GM12878 (cell line): Measurements from ENCODE around the gene NSMCE3. TPM values are rescaled to one million over a fixed set of nuclear protein-coding genes. Genes with fewer than 3 reads are reported as not detected.

Source experiments
- ATAC-seq: fragments of 200-7000 bp; cut with Tn5 transposase; 3 replicates; pipeline ENCODE4 v1.9.1; 2020; ENCODE audit warnings: mild to moderate bottlenecking, moderate library complexity
- BruUV-seq: library from RNA; stranded (reverse); fragments of 400-500 nt; replicated peaks from 2 replicates; lab custom pipeline; 2021; lab: Mats Ljungman, UMichigan
- CTCF ChIA-PET: fragments of 300-600 bp; sonication (Branson Sonifier 250); formaldehyde crosslinking; extraction: SDS; loops from one replicate; lab custom pipeline; 2021; ENCODE audit warnings: inconsistent platforms; lab: Yijun Ruan, JAX
- POLR2A ChIA-PET: fragments of 350-600 bp; formaldehyde crosslinking; extraction: SDS; loops from one replicate; lab custom pipeline; 2021; ENCODE audit warnings: inconsistent platforms; lab: Charles Lee
- RAD21 ChIA-PET: fragments of 300-600 bp; sonication (Branson Sonifier 250); formaldehyde crosslinking; loops from one replicate; lab custom pipeline; 2023; ENCODE audit warnings: antibody characterized with exemption; ENCODE audit not compliant: unreplicated experiment; lab: Charles Lee
- SMC1A ChIA-PET: fragments of 300-600 bp; sonication (Branson Sonifier 250); formaldehyde crosslinking; loops from one replicate; lab custom pipeline; 2023; ENCODE audit not compliant: unreplicated experiment, uncharacterized antibody; lab: Charles Lee
- DNase-seq: peaks from one replicate; pipeline ENCODE4 v3.0.0-alpha.2; 2011; ENCODE audit warnings: low read depth, low spot score
- FAIRE-seq: peaks from 3 replicates; lab custom pipeline; 2011; peaks lifted over from hg19 to GRCh38; lab: Jason Lieb, UNC
- H2AFZ ChIP-seq: 2 replicates; pipeline ENCODE4 v1.6.0; 2011; ENCODE audit warnings: low read depth, low read length, control low read depth; ENCODE audit not compliant: control insufficient read depth
- H3K27ac ChIP-seq: 2 replicates; pipeline ENCODE4 v1.5.1; 2011; ENCODE audit warnings: control low read depth; ENCODE audit not compliant: control insufficient read depth, insufficient read depth
- H3K27me3 ChIP-seq, 2 experiments: replicated peaks in 1 of 2; 2 replicates each; pipeline versions ENCODE4 v1.6.0 to v1.6.1; 2011; ENCODE audit warnings: low read length in 1 of 2; ENCODE audit not compliant: control insufficient read depth in 2 of 2, insufficient read depth in 2 of 2
- H3K36me3 ChIP-seq, 2 experiments: 2 replicates each; pipeline ENCODE4 v1.5.1; 2011; ENCODE audit warnings: low read length in 1 of 2; ENCODE audit not compliant: control insufficient read depth in 2 of 2, insufficient read depth in 2 of 2
- H3K4me1 ChIP-seq: 2 replicates; pipeline ENCODE4 v1.6.1; 2011; ENCODE audit warnings: mild to moderate bottlenecking, low read length, moderate library complexity, mixed read lengths; ENCODE audit not compliant: control insufficient read depth, insufficient read depth
- H3K4me2 ChIP-seq: 2 replicates; pipeline ENCODE4 v1.6.0; 2011; ENCODE audit warnings: control low read depth; ENCODE audit not compliant: control insufficient read depth, insufficient read depth
- H3K4me3 ChIP-seq: fragments of 200-600 bp; sonication (generic); 2 replicates; pipeline ENCODE4 v1.5.1; 2016
- H3K79me2 ChIP-seq: 2 replicates; pipeline ENCODE4 v1.6.0; 2011; ENCODE audit warnings: low read length; ENCODE audit not compliant: control insufficient read depth, insufficient read depth
- H3K9ac ChIP-seq: 2 replicates; pipeline ENCODE4 v1.8.0; 2011; ENCODE audit warnings: low read length, control low read depth, mixed read lengths; ENCODE audit not compliant: control insufficient read depth, insufficient read depth
- H3K9me3 ChIP-seq: replicated peaks from 3 replicates; pipeline ENCODE4 v1.5.1; 2011; ENCODE audit warnings: mild to moderate bottlenecking, low read length; ENCODE audit not compliant: control insufficient read depth, insufficient read depth
- H4K20me1 ChIP-seq: 2 replicates; pipeline ENCODE4 v1.6.0; 2011; ENCODE audit not compliant: control insufficient read depth, insufficient read depth
- CBFB ChIP-seq: IDR thresholded peaks from 2 replicates; pipeline ENCODE4 v1.6.1; 2016; ENCODE audit warnings: antibody characterized with exemption, low read depth
- EED ChIP-seq: sonication (generic); IDR thresholded peaks from 2 replicates; pipeline ENCODE4 v1.6.1; 2016; ENCODE audit warnings: antibody characterized with exemption, low read depth
- GABPA ChIP-seq: IDR thresholded peaks from 2 replicates; pipeline ENCODE4 v1.6.1; 2014; ENCODE audit warnings: antibody characterized with exemption, low read depth, mild to moderate bottlenecking, inconsistent platforms
- NBN ChIP-seq: fragments of 450-650 bp; IDR thresholded peaks from 2 replicates; pipeline ENCODE4 v1.6.1; 2016
- POU2F2 ChIP-seq: IDR thresholded peaks from 3 replicates; pipeline ENCODE4 v1.6.1; 2011; ENCODE audit warnings: low read depth, mild to moderate bottlenecking, low read length, borderline replicate concordance
- SIN3A ChIP-seq: IDR thresholded peaks from 2 replicates; pipeline ENCODE4 v1.6.1; 2012; ENCODE audit warnings: low read depth, low read length, improper control_type of control experiment
- SIX5 ChIP-seq: IDR thresholded peaks from 2 replicates; pipeline ENCODE4 v1.6.1; 2011; ENCODE audit warnings: mild to moderate bottlenecking, low read depth, low read length, moderate library complexity; ENCODE audit not compliant: severe bottlenecking
- WGBS: methylation state at CpG from one replicate; pipeline ENCODE4 v1.1.6; 2016; ENCODE audit warnings: low lambda C conversion rate; ENCODE audit not compliant: insufficient replicate concordance, insufficient coverage; ENCODE audit errors: missing lambda C conversion rate; 5-methylcytosine and 5-hydroxymethylcytosine counted together
- in situ Hi-C: fragments of 300-500 bp; cut with MboI; formaldehyde crosslinking; loops from 9 replicates; pipeline ENCODE4 v1.14.3; 2018; ENCODE audit warnings: mixed read lengths
- intact Hi-C: fragments of 100-400 bp; cut with micrococcal nuclease; formaldehyde crosslinking; loops from one replicate; pipeline ENCODE4 v1.14.2; 2022; ENCODE audit not compliant: unreplicated experiment
- polyA plus RNA-seq, 11 experiments: library from polyadenylated mRNA; depleted of rRNA in 4 of 11; unstranded in 6 of 11; stranded (reverse) in 5 of 11; fragments of >200 nt; fragmentation: Nextera tagmentation in 4 of 11; fragmentation: Illumina TruSeq in 1 of 11; extraction: Ambion mirVana in 4 of 11; extraction: Trizol in 1 of 11; gene quantifications; 1 replicate in 1 of 11; 2 replicates in 10 of 11; pipeline versions ENCODE4 v1.2.1 to v1.2.3, GENCODE V29; 2011 to 2016; ENCODE audit warnings: inconsistent platforms in 2 of 11, missing spikeins in 2 of 11, low read depth in 1 of 11
- total RNA-seq, 4 experiments: library from RNA; depleted of rRNA in 3 of 4; stranded (reverse); fragments of >200 nt in 3 of 4; fragmentation: Illumina TruSeq in 1 of 4; extraction: Trizol in 1 of 4; gene quantifications; 2 replicates each; pipeline versions ENCODE4 v1.2.1 to v1.2.3, GENCODE V29; 2013 to 2021
- TF ChIP-seq, protein P1 (sequence below): fragments of 150-350 bp; IDR thresholded peaks from 2 replicates; pipeline ENCODE4 v1.6.1; 2014; ENCODE audit warnings: mild to moderate bottlenecking, low read depth, low read length
- TF ChIP-seq, protein P2 (sequence below): fragments of 450-650 bp; IDR thresholded peaks from 2 replicates; pipeline ENCODE4 v1.6.1; 2017; ENCODE audit warnings: mild to moderate bottlenecking, low read depth, inconsistent platforms; ENCODE audit not compliant: poor library complexity, severe bottlenecking

Gene NSMCE3
- total and polyA plus RNA-seq, 10 of the 15 experiments (the other 5 are each of a cell fraction or from before 2014, with no cell fraction given): 3.7 to 30.0 (median 19.2) TPM

DNA sequence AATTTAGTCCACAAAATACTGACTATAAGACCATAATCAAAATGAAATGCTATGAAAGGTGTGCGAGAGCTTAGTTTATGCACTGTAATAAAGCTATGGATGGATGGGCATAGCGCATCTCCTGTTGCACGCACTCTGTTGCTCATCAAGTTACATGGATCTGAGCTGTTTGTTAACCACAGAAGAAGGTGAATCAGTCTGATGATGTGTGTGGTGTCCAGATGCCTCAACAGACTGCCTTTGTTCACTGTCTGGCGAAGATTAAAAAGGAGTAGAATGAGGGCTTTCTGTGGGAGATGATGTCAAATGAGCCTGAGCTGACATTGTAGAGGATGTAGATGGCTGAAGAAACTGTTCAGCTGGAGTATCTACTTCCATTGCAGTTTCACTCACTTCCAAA is 36.1 kb downstream of the NSMCE3 start:
- POLR2A ChIA-PET: no interaction called here

More for the DNA sequence above, 36.1 kb downstream of the NSMCE3 start:
- intact Hi-C loops: loop anchor here (10.0 kb wide), 1 partner anchor 61 kb away; no protein-coding TSS in a partner anchor
- BruUV-seq: no TSS peak
- Histone ChIP-seq H3K4me1 (no peaks in the 10 kb centered on the region), H3K4me3 (no peak overlapping the region), H2AFZ (no peak overlapping the region), H3K27ac (no peak overlapping the region), H3K4me2 (no peak overlapping the region), H3K9ac (no peak overlapping the region), H3K27me3 (no peaks in the 10 kb centered on the region), H3K9me3 (no peaks in the 10 kb centered on the region), H3K79me2 (no peaks in the 10 kb centered on the region), H4K20me1 (no peaks in the 10 kb centered on the region), H3K36me3 (no peaks in the 10 kb centered on the region)
- no peak for TF ChIP-seq GABPA
- no peak for TF ChIP-seq CBFB
- no peak for TF ChIP-seq NBN
- TF ChIP-seq, protein P1, sequence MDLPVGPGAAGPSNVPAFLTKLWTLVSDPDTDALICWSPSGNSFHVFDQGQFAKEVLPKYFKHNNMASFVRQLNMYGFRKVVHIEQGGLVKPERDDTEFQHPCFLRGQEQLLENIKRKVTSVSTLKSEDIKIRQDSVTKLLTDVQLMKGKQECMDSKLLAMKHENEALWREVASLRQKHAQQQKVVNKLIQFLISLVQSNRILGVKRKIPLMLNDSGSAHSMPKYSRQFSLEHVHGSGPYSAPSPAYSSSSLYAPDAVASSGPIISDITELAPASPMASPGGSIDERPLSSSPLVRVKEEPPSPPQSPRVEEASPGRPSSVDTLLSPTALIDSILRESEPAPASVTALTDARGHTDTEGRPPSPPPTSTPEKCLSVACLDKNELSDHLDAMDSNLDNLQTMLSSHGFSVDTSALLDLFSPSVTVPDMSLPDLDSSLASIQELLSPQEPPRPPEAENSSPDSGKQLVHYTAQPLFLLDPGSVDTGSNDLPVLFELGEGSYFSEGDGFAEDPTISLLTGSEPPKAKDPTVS: no peak
- TF ChIP-seq SIN3A: no peak
- no peak for TF ChIP-seq SIX5
- TF ChIP-seq EED: no peak
- no peak for TF ChIP-seq POU2F2
- TF ChIP-seq, protein P2, sequence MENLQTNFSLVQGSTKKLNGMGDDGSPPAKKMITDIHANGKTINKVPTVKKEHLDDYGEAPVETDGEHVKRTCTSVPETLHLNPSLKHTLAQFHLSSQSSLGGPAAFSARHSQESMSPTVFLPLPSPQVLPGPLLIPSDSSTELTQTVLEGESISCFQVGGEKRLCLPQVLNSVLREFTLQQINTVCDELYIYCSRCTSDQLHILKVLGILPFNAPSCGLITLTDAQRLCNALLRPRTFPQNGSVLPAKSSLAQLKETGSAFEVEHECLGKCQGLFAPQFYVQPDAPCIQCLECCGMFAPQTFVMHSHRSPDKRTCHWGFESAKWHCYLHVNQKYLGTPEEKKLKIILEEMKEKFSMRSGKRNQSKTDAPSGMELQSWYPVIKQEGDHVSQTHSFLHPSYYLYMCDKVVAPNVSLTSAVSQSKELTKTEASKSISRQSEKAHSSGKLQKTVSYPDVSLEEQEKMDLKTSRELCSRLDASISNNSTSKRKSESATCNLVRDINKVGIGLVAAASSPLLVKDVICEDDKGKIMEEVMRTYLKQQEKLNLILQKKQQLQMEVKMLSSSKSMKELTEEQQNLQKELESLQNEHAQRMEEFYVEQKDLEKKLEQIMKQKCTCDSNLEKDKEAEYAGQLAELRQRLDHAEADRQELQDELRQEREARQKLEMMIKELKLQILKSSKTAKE: no peak
- FAIRE-seq (no peak), ATAC-seq (no peak), DNase-seq (no peak)
- ChIA-PET CTCF (interaction anchor here (1.0 kb wide), 1 partner anchor 258 kb away, joined by 3 read pairs; no protein-coding TSS in a partner anchor), SMC1A (interaction anchor here (1.0 to 1.4 kb wide), 4 partner anchors 10 to 37 kb away, joined by 3 to 4 read pairs (median 4); no protein-coding TSS in a partner anchor), RAD21 (no interaction called here)
- WGBS: 87% methylated on average over 4 of the region's 4 CpGs
- in situ Hi-C loops: no loop called here
